NCI-H526 treated with DMSO at 0.1 percent for 48 hours (cell line): ENCODE results near the gene SRRM2.
A peak's percentile ranks its signal among the peaks of the same experiment; 100 is the strongest.

ENCODE experiments used
- DNase-seq: peaks from one replicate; lab custom pipeline; 2025; lab: John Stamatoyannopoulos, UW

SRRM2 gene

DNA sequence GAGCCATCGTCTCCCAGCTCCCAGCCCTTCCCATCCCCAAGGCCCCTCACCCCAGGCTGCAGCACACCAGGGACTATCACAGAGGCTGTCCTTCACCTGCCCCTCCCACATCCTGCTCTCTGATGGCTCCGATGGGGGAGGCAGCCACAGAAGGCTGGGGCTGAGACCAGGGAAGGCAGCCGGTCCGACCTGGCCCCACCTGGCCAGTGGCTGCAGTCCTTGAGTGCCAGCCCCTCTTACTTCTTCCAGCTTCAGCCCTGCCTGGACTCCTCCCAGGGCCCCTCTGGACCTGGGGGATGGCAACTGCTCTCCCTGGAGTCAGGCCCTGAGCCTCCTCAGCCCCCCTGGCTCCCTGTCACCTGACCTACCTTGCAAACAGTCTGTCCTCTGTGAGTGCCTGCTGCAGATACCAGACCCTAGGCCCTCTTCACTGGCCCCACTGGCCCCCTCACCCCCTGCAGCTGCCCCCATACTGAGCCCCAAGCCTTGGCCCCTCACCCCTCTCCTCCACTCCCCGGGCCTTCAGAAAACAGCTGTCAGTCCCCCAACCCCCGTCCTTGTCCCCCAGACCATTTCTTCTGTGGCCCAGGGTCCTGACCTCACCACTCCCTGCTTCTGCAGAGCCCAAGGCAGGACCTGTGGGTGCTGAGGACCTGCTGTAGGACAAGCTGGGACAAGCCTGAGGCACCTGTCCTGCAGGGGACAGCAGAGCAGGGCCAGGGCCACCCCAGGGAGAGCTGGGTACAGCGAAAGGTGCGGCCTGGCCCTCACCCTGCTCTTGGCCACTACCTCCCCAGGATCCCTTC lies 12.6 kb upstream of the SRRM2 start:
- no peak for DNase-seq

GRCh38 chr16:2740476-2740875 lies 12.0 kb upstream of the SRRM2 start:
- DNase-seq, result no peak

- no peak for DNase-seq
Observed at GRCh38 chr16:2741168-2741567, 11.3 kb upstream of the SRRM2 start.

DNA sequence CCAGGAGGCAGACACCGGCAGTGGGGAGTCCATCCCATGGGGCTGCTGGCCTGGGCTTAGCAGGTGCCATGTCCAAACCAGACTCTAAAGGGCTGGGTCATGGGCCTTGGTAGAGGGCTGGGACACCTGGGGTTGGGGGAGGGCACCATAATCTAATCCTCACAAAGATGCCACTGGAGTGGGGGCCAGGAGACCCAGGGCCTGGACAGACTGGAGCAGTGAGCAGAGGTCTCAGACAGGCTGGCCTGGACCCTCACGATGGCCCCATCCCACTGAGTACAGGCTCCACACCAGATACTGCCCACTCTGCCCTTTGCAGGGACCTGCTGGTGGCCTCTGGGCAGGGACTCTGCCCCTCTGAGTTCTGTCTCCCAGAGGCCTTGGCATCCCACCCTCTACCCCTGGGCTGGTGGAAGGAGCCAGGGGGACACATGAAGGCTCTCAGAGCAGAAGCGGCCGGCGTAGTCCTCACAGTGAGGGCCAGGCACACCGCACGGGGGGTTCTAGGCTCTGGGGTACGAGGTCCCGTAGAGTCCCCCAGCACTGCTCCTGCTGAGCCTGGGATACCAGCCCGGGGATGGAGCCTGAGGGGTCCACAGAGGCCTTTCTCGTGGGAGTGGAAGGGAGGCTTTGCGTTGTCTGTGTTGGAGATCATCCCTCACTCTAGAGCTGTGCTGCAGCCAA lies 10.0 kb upstream of the SRRM2 start:
- DNase-seq, result no peak

- DNase-seq, result no peak
Observed at GRCh38 chr16:2743007-2743810, 9.2 kb upstream of the SRRM2 start.

- DNase-seq, result no peak
Observed at GRCh38 chr16:2744711-2745110, 7.7 kb upstream of the SRRM2 start.

DNA sequence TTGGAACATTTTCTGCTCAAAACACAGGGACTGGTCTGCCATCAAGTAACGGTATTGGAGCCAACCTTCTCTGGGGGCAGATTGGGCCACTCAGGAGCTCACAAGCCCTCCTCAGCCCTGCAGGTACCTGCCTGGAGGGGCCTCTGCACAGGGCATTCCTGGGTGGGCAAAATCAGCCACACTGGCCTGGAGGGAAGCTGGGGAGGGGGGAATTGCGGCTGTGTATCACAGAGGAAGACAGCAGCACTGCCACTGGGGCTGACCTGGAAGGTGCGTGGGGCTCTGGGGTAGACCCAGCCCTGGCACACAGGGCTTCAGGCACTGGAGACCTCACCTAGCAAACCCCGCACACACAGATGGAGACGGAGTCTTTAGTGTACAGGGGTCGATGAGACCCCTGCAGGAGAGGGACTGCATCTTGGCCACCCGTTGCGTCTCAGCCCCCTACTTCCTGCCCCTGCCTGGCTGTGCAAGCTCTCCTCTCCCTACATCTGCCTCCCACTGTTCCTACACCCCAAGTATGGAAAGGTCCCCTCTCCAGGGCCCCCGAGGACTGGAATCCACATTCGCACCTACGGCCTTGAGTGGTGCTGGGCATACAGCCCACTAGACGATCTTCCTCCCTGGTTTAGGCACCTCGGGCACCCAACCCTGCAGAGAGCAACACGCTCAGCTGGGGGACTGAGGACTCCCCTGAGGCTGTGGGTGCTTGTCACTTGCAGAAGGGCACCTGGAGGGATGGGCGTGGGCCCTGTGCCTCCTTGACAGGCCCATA lies 7.1 kb upstream of the SRRM2 start:
- no peak for DNase-seq

DNA sequence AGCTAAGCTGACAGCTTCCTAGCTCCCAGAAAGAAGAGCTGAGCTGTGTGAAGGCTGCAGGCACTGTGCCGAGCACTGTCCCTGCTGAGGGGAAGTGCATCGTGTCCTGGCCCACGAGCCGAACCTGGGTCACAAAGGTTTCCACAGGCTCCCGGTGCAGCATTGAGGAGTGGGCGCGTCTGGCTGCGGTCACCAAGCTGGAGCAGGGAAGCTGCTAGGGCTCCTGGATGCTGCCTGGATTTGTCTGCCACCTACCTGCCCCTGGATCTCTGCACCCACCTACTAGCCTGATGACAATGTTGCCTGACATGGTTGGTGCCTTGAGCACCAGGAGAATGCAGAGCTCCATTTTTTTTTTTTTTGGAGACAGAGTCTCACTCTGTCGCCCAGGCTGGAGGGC lies 6.5 kb upstream of the SRRM2 start:
- no peak for DNase-seq

- DNase-seq, result no peak
Observed at GRCh38 chr16:2748757-2749455, 3.5 kb upstream of the SRRM2 start.

DNA sequence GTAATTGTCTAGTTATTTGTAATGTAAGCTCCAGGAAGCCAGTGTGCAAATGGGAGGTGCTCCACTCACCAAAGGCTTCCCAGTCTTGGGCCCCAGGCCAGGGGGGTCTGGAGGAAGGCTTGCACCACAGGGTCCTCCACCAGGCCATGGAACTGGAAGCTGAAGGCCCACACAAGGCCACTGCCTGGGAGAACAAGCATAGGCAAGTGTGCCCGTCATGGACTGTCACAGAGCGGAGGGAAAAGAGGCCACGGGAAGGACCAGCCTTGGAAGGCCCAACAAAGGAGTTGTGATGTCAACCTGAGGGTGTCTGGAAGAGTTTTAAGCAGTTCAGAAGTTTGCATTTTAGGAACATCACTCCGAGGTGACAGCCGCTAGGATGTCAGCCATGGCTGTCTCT lies 3.0 kb upstream of the SRRM2 start:
- no peak for DNase-seq

- no peak for DNase-seq
Observed at GRCh38 chr16:2749936-2750335, 2.5 kb upstream of the SRRM2 start.

DNA sequence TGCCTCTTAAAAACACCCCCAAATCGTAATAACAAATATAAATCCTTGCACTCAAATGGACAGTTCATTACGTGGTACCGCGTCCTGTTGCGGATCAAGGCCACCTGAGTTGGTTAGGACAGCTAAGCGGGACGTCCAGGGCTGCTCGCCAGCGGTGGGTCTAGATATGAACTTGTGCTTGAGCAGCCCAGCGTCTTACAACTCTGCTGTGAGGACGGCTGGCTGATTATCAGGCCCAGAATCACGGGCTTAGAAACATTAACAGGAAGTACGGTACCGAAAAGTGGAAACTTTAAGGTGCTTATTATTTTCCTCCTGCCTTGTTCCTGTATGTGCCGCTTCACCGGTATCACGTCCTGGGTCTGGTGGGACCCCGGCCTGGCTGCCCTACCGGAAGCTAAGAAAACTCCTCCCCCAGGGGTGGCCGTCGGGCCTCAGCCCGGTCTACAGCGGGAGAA lies 832 bp upstream of the SRRM2 start:
- DNase-seq, result no peak

DNA sequence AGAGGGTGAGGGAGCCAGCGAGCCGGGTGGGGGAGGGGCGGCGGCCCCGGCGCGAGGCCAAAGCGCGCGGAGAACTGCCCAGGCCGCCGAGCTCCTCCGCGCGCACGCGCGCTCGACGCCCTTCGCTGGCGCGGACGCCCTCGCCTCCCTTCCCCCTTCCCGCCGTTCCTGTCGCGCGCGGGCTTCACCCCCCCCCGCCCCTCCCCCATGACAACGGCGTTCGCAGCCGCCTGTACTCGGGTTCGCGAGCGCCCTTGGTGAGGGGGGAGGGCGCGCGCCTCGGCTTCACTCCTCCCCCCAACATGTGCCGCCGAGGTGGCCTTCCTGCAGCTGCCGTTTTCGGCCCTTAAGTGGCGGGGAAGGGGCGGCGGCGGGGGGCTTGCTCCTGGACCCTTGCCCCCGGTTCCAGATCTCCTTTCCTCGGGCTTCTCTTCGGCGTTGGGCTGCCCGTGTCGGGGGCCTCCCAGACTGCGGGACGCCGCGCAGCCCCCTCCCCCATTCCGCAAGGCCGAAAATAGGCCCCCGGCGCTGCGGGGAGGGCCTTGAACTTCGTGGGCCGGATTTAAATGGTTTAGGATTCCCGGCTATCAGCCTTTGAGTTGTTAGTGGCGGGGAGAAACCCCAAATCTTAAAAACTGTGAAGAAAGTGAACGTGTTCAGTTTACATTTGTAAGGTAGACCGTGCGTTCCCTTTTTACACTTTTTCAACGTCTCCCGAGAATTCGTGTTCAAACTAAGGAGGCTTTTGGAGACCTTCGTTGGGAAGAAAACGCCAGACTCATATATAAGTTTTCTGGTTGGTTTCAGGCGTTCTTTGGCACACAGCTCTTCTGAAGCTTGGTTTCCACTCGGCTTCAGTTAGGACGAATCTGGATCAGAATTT lies 653 bp downstream of the SRRM2 start:
- peak; percentile 41 for DNase-seq

DNA sequence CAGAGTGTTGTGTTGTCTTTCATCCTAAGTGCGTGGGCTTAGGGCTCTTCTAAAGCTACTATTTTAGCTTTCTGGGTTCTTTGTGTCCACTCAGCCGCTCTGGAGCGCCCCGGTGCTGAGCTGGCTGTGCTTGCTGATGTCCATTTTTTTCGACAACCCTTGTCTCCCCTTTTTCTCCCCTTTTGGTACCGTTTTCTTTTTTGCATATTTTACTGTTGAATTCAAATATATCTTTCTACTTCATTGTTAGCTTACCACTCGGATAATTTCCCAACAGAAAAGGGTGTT lies 1.2 kb downstream of the SRRM2 start:
- DNase-seq, result no peak

GRCh38 chr16:2755158-2755557 lies 2.7 kb downstream of the SRRM2 start:
- DNase-seq, result no peak

GRCh38 chr16:2756288-2757015 lies 4.0 kb downstream of the SRRM2 start:
- no peak for DNase-seq

GRCh38 chr16:2757344-2757743 lies 4.9 kb downstream of the SRRM2 start:
- no peak for DNase-seq

GRCh38 chr16:2761472-2761871 lies 9.0 kb downstream of the SRRM2 start:
- no peak for DNase-seq

GRCh38 chr16:2761886-2762583 lies 9.6 kb downstream of the SRRM2 start:
- no peak for DNase-seq
